ENCODE measurements around the gene COIL.
"Not testable (repeated sequence)": the region's sequence is repeated elsewhere in the genome, so short reads cannot be mapped to it uniquely, and the experiment has no call there.

The COIL gene

DNA sequence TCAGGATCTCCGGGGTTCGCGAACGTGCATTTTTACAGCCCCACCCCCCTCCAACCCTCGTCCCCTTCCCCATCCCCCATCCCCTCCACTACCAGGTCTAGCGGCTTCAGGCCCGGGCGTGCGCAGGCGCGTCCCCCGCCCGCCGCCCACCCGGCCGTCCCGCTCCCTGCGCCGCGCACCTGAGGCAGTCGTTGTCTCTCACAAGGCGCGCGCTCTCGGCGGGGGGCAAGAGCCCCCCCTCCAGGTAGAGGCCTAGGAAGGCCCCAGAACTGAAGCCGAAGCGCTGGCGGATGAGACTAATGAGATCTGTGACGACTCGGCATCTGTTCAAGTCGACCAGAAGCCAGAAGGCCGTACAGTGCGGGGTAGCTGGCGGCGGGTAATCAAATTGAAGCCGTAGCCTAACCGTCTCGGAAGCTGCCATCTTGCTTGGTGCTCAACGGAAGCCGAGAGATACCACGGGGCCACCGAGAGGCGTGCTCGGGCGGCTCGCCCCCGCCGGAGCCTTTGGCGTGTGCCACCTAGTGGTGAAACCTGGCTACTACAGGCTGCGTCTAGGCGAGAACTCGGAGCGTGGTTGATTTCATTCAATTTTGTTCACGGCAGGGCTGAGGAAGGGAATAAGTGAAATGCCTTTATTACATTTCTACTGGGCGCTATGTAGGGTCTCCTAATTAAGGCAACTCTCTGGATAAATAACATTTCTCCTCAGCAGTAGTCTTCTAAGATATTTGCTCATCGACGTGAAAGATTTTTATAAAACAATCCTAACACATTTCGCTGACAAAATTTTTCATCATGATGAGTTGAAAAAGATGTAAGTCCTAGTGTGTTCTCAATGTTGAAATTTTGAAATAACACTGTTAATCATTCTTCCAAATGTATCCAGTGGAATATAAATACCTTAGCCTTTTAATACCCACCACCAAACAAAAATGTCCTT is at the start of gene COIL:
Gene COIL (minus strand): TSS at position 455 of the 943 bp plus-strand sequence. CDS start 31 bp downstream, at position 424.
- DNase-seq (ENCODE audit: low read depth, low spot score), result peak; percentile 57
- peak within 1 kb of the TSS; percentile 76 for H3K27ac ChIP-seq

GRCh38 chr17:57010487-57010886 is 49.6 kb upstream of the COIL start:
- DNase-seq (ENCODE audit: low read depth, low spot score), result no peak

DNA sequence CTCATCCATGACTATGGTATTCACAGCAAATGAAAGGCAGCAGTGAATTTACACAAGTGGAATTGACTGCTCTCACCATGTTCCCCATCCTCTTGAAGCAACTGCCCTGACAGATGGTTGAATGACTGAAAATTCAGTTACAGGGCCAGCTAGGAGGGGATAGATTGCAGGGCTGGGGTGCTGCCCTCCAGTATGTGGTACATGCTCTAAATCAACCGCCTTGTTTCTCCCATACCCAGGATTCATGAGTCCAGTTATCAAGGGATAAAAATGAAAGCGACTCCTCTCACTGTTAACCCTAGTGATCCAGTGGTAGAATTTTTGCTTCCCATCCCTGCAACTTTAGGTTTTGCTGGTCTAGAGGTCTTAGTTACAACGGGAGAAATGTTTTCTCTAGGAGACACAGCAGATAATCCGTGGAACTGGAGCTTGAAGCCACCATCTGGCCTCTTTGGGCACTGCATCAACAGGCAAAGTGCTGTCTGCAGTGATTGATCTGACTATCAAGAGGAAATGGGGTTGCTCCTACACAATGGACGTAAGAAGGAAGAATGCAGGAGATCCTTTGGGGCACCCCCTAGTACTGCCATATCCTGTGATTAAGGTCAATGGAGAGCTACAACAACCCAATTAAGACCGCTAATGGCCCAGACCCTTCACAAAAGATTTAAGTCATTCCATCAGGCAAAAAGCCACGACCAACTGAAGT is 49.0 kb upstream of the COIL start:
- no peak for DNase-seq (ENCODE audit: low read depth, low spot score)
- H3K27ac ChIP-seq, result no peak overlapping the region

More at GRCh38 chr17:57010487-57010886, 49.6 kb upstream of the COIL start:
- no peak overlapping the region for H3K27ac ChIP-seq

DNA sequence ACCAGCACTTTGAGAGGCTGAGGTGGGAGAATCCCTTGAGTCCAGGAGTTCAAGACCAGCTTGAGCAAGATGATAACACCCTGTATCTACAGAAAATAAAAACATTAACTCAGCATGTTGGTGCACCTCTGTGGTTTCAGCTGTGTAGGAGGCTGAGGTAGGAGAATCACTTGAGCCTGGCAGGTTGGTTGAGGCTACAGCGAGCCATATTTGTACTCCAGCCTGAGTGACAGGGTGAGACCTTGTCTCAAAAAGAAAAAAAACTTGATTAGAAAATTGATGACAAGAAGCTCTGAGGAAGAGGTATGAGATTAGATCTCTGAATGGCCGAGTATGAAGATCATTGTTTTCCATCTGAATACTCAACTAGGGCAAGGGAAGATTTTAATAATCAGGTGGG is 48.1 kb upstream of the COIL start:
- no peak for DNase-seq (ENCODE audit: low read depth, low spot score)
- no peak overlapping the region for H3K27ac ChIP-seq

GRCh38 chr17:57006040-57006439 is 45.2 kb upstream of the COIL start:
- DNase-seq (ENCODE audit: low read depth, low spot score), result no peak
- H3K27ac ChIP-seq, result no peak overlapping the region

DNA sequence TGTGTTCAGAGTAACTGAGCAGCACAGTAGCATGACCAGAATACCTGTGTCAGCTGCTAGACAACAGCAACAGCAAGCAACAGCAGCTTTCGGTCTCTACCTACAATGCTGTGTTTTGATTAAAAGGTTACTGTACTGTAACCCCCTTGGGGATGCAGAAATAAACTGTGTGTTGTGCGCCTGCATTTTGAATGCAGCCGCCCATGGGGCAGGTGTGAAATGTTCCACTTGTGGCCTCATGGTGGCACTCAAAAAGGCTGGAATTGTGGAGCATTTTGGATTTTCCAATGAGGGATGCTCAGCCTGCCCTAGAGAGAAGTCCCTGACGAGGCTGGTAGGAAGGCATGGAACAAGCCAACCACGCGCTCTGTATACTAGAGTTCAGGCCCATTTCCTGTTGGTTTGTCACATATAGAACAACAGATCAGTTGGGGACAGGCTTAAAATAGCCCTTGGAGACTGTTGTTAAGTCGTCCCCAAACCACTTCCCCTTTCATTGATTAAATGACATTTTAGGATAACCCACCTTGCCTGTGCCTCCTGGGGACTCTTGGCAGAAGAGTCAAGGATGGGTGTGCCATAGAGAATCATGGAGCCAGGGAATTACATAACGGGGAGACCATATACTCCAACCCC is 44.2 kb upstream of the COIL start:
- H3K27ac ChIP-seq, result no peak overlapping the region
- no peak for DNase-seq (ENCODE audit: low read depth, low spot score)

DNA sequence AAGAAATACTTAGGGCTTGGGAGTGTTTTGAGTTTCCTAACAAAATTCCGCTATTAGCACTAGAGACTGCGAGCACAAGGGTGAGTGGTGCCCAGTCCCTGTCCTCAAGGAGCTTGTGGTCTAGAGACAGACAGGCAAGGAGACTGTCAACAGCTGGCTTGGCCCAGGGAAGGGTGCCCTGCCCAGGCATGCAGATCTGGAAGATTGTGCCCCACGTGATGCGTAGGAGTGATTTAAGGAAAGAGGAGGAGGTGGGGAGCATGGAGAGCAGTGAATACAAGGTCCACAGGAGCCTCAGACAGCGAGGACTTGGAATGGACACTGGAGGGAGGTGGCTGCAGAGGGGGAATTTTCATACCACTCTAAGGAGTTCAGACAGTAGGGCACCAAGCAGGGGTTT is 42.1 kb upstream of the COIL start:
- DNase-seq (ENCODE audit: low read depth, low spot score), result no peak
- H3K27ac ChIP-seq, result no peak overlapping the region

DNA sequence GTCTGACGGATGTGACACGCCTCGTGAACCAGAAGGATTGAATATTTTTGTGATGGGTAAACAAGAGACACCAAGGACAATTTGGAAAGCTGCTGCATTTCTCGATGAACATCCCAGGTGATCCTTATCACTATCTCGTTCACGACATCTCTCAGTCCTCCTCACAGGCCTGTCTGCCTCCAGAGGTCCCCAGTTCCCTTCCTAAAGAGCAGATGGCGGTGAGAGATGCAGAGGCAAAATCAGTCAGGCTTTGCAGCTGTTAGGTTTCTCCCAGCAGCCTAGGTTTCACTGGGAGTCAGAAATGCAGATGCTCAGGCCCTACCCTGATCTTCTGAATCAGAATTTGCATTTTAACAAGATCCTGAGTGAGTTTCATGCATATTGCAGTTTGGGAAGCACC is 40.7 kb upstream of the COIL start:
- no peak overlapping the region for H3K27ac ChIP-seq
- DNase-seq (ENCODE audit: low read depth, low spot score), result no peak

DNA sequence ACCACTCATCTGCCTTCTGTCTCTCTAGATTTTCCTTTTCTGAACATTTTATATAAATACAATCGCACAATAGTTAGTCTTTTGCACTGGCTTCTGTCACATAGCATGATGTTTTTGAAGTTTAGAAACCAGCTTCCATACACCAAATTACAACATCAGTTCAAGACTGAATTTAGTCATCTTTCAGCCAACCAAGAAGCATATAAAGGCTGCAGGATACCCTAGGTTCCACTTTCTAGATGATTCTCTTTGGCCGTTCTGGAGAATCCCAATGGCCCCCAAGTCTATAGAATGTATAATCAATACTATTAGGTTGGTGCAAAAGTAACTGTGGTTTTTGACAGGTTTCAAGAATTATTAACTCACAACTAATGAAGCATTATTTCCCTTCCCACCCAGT is 36.5 kb upstream of the COIL start:
- DNase-seq (ENCODE audit: low read depth, low spot score), result no peak
- no peak overlapping the region for H3K27ac ChIP-seq

- DNase-seq (ENCODE audit: low read depth, low spot score), result no peak
- H3K27ac ChIP-seq, result no peak overlapping the region
Observed at GRCh38 chr17:56995766-56996165, 34.9 kb upstream of the COIL start.

GRCh38 chr17:56994009-56994792 is 33.4 kb upstream of the COIL start:
- DNase-seq (ENCODE audit: low read depth, low spot score), result peak; percentile 5
- H3K27ac ChIP-seq, result no peak overlapping the region

- no peak overlapping the region for H3K27ac ChIP-seq
- DNase-seq (ENCODE audit: low read depth, low spot score), result no peak
Observed at GRCh38 chr17:56992364-56992763, 31.5 kb upstream of the COIL start.

- no peak for DNase-seq (ENCODE audit: low read depth, low spot score)
Observed at GRCh38 chr17:56988901-56989572, 28.2 kb upstream of the COIL start.

GRCh38 chr17:56987283-56987834 is 26.5 kb upstream of the COIL start:
- no peak overlapping the region for H3K27ac ChIP-seq
- no peak for DNase-seq (ENCODE audit: low read depth, low spot score)

More at GRCh38 chr17:56988901-56989572, 28.2 kb upstream of the COIL start:
- H3K27ac ChIP-seq, result no peak overlapping the region

GRCh38 chr17:56985371-56986162 is 24.7 kb upstream of the COIL start:
- DNase-seq (ENCODE audit: low read depth, low spot score), result no peak
- H3K27ac ChIP-seq, result no peak overlapping the region

GRCh38 chr17:56983366-56983765 is 22.5 kb upstream of the COIL start:
- no peak overlapping the region for H3K27ac ChIP-seq
- no peak for DNase-seq (ENCODE audit: low read depth, low spot score)

GRCh38 chr17:56982312-56982711 is 21.5 kb upstream of the COIL start:
- H3K27ac ChIP-seq, result peak overlapping the region; percentile 68
- no peak for DNase-seq (ENCODE audit: low read depth, low spot score)

DNA sequence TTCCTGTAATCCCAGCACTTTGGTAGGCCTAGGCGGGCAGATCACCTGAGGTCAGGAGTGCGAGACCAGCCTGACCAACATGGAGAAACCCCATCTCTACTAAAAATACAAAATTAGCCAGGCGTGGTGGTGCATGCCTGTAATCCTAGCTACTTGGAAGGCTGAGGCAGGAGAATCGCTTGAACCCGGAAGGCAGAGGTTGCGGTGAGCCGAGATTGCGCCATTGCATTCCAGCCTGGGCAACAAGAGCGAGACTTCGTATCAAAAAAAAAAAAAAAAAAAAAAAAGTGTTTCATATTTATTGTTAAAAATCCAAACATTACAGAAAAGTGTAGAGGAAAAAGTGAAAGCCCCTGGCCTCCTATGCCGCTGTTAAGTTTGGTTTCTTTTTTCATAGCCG is 19.7 kb upstream of the COIL start:
- DNase-seq (ENCODE audit: low read depth, low spot score), result not testable (repeated sequence)
- peak overlapping the region; percentile 68 for H3K27ac ChIP-seq
